Endometrium (tissue), 2 donors: ENCODE results near the gene PCNT.
"Not testable (repeated sequence)": the region's sequence is repeated elsewhere in the genome, so short reads cannot be mapped to it uniquely, and the experiment has no call there.

Source experiments
- FAIRE-seq: peaks from 2 replicates; lab custom pipeline; 2012; peaks lifted over from hg19 to GRCh38; lab: Jason Lieb, UNC
- donor health status: control.
- donor health status: control.

Gene PCNT

DNA sequence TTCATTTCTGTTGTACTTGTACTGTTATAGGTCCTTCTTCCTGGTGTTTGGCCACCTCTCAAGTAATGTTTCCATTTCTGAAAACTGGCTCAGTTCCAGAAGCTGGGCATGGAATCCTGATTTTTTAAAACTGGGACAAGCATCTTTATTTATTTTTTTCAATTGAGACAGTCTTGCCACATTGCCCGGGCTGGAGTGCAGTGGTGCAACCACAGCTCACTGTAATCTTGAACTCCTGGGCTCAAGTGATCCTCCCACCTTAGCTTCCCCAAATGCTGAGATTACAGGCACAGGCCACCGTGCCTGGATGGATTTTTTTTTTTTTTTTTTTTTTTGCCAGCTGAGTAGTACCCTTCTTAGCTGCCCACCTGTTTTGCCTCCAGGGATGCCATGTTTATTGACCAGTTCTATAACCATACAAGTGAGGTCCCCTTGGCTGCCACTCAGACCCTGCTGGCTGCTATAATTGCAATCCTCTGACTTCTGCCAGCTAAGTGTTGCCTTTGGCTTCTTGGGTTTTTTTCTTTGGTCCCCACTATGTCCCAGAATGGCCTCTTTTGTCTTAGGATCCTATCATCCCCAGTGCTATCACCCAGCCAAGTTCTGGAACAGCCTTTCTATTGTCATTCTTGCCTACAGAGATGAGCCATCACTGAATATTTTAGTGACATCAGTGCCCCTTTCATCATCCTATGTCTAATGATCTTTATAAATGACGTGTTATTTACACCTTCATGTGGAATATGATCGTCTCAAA, 130.9 kb downstream of the PCNT start:
- FAIRE-seq, result no peak

DNA sequence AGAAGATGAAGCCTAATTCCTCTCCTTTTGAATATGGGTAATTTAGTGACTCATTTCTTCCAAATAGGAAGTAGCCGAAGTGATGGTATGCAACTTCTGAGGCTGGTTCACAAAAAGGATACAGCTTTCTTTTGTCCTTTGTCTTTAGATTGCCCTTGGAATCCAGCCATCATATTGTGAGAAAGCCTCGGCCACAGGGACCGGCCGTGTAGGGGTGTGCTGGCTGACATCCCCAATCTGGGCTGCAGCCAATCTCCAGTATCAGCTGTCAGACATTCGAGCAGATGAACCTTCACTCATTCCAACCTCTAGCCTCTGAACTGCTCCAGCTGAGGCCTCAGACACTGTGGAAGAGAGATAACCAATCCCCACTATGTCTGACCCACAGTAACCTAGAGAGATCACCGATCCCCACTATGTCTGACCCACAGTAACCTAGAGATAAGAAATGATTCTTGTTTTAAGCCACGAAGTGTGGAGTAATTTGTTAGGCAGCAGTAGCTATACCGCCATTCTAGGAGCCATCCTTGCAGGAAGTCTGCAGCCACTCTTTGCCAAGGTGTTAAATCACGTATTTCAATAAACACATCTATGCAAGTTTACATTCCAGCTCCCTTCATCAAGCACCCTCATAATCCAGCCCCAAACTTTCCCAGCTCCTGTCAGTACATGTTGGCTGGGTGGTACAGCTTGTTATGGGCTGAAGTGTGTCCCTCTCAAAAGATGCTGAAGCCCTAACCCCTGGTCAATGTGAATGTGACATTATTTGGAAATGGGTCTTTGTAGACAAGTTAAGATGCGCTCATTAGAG, 131.8 kb downstream of the PCNT start:
- no peak for FAIRE-seq

DNA sequence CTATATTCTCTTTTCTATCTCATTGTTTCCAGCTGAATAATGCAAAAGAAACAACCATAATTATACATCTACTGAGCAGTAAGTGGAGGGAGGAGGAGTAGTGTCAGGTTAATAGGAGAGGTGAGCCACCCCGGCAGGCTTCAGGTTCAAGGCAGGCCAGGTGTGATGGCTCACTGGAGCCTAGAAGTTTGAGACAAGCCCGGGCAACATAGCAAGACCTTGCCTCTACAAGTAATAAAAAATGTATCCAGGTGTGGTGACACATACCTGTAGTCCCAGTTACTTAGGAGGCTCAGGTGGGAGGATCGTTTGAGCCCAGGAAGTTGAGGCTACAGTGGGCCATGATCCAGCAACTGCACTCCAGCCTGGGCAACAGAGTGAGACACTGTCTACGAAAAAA, 132.8 kb downstream of the PCNT start:
- no peak for FAIRE-seq

DNA sequence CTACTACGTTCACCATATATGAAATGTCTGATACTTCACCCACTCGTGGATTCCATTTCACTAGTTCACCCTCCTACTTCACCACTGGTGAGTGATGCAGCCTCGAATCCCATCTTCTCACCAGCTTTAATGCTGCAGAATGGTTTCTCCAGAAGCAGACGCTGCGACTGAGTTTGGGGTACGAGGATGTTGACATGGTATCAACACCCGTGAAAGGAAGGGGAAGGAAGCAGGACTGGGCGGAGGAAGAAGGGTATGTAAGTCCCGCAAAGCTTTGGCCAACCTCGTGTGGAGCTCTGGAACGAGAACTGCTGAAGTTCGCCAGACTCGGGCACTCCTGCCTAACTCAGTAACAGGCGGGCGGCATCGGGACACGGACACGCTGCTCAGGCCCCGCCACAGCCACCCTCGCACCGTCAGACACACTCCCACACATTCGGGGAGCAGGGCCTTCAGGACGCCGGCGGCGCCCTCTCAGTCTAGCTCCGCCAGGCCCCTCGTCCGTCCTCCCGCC, 133.9 kb downstream of the PCNT start:
- no peak for FAIRE-seq

DNA sequence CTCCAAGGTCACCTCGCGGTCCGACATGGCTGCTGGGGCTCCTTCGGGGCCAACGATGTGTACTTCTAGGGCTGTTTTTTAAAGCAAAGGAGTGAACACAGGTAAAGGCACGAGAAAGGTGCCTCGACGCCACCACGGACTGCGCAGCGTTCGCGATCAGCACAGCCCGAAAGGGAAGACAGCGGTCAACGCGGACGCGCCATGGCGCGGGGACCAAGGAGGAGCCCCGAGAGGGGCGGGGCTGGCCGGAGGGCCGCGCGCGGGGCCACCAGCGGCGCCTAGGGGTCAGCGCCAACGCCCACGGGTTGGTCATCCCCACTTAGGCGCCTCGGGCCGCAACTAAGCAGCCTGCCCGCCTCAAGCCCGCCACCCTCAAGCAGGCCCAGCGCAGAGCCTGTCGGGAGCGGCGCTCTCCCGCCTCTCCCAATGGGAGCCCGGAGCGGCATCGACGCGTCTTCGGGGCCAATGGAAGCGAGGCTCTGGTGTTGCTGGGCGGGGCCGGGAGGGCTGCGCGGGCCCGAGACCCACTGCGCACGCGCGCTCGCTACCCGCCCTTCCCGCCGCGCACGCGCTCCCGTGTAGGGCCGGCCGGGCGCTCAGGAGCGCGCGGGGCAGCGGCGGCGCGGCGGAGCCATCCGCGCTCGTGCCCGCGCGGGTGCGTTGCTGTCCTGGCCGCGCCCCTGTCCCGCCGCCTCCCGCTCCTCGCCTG, 134.5 kb downstream of the PCNT start, which contains the start of gene DIP2A:
DIP2A (plus strand) TSS at position 577 of the 709 bp plus-strand sequence. CDS start 241 bp downstream, outside the sequence.
- FAIRE-seq, result no peak

DNA sequence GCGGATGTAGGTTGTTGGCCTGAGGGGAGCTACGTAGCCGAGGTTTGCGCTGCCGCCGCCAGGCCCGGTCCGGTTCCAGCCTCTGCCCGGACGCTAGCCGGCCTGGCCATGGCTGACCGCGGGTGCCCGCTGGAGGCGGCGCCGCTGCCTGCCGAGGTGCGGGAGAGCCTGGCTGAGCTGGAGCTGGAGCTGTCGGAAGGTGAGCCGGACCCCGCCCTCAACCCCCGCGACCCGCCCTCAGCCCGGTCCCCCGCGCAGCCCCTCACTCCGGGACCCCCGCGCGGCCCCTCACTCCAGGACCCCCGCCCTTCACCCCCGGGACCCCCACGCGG, 135.0 kb downstream of the PCNT start:
- no peak for FAIRE-seq

DNA sequence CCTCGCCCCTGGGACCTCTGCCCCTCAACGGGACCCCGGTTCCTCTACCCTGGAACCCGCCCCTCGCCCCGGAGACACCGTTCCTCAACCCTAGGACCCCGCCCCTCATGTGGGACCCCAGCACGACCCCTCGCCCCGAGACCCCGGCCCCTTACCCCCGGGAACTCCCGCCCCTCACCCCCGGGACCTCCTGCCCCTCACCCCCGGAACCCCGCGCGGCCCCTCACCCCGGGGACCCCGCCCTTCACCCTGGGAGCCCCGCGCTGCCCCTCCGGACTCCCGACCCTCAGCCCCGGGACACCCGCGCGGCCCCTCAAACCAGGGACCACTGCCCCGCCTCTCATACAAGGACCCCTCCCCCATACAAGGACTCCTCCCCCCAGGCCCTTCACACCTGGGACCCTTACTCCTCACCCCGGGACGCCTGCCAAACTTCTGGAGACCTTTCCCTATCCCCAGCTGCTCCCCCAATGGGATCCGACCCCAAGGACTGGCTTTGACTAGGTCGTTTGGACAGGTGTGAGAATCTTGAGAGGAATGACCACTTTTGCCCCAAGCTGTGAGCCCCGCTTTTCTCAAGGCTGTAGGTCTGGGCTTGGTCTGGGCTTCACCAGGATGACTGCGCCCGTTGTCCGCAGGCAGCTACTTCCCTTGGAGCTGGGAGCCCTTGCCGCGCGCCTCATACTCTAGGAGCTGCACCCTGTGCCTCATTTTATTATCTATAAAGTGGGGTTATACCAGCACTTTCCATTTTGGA, 135.6 kb downstream of the PCNT start:
- no peak for FAIRE-seq

DNA sequence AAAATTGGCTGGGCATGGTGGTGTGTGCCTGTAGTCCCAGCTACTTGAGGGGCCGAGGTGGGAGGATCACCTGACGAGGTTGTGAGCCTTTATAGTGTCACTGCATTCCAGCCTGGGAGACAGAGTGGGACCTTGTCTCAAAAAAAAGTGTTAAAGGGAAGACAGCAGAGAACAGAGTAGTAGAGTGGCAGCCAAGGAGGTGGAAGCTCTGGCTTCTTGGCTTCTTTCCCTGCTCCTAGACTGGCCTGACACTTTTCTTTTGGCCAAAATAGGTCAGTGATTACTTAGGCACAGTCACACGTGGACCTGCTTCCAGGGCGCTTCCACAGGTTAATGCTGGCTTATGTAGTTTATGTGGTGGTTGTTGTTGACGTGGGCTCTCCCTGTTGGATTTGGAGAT, 138.0 kb downstream of the PCNT start:
- no peak for FAIRE-seq

DNA sequence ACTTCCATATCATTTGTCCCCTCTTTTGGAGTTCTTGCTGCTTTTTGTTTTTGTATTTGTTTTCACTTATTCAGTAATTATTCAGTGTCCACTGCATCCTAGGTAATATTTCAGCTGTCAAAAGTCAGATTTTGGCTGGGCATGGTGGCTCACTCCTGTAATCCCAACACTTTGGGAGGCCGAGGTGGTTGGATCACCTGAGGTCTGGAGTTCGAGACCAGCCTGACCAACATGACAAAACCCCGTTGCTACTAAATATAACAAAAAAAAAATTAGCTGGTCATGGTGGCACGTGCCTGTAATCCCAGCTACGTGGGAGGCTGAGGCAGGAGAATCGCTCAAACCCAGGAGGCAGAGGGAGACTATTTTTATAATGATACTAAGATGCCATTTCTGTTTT, 141.2 kb downstream of the PCNT start:
- not testable (repeated sequence) for FAIRE-seq

DNA sequence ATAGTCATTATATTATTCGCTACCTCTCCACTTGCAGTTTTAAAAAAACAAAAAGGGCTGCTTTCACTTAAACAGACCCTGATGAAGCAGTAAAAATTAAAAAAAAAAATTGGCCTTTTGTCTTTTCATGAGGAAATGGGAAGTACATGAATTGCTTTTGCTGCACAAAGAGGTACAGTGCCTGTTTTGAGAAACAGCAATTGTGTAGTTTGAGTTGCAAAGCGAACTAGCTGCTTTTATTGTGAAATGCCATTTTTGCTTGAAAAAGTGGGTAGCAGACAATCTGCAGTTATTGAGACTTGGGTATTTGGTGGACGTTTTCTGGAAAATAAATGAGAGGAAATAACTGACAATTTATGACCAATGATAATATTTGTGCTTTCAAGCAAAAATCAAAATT, 141.7 kb downstream of the PCNT start:
- no peak for FAIRE-seq

DNA sequence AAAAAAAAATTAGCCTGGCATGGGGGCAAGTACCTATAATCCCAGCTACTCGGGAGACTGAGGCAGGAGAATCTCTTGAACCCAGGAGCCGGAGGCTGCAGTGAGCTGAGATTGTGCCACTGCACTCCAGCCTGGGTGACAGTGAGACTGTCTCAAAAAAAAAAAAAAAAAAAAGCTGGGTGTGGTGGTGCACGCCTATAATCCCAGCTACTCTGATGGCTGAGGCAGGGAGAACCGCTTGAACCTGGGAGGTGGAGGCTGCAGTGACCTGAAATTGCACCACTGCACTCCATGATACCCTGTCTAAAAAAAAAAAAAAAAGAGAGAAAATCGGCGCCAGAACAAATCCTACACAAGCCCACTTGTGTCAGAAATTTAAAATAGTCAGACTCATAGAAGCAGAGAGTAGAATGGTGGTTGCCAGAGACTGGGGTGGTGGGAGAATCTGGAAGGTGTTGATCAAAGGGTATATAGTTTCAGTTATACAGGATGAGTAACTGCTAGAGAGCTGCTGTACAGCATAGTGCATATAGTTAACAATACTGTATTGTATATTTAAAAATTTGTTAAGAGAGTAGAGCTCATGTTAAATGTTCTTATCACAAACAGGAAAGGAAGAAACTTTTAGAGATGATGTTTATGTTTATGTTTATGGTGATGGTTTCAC, 144.3 kb downstream of the PCNT start:
- no peak for FAIRE-seq

DNA sequence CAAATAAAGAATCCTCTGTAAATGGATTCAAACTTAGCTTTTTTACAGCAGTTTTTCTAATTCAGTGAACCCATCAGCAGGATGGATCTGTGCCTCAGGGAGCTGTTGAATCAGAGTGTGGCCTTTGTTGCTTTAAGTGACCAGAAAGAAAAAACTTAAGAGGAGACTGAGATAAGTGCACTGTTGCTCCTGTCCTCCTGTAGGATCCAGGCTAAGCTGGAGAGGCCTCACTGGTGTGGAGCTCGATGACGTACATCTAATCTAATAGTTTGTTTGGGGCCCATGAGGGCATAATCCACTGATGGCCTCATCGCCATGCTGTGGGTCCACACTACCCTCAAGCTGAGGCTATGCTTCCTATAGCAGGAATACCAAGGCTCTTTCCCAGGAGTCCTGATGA, 145.3 kb downstream of the PCNT start:
- no peak for FAIRE-seq

DNA sequence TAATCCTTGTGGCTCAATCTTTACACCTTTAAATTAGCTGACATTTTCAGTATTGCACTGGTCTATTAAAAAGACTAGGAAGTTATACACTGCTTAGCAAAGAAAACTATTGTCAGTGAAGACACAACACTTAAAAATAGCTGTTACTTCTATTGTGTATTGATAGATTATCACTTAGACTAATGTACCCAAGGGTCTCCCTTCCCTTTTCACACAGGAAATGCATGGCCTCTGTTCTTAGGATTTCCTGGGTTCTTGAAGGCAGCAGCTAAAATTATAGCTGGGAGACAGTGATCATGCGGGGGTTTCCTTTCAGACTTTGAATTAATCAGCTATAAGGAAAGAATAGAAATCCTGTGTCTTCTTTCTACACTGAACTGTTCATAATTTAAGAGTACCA, 147.6 kb downstream of the PCNT start:
- no peak for FAIRE-seq

DNA sequence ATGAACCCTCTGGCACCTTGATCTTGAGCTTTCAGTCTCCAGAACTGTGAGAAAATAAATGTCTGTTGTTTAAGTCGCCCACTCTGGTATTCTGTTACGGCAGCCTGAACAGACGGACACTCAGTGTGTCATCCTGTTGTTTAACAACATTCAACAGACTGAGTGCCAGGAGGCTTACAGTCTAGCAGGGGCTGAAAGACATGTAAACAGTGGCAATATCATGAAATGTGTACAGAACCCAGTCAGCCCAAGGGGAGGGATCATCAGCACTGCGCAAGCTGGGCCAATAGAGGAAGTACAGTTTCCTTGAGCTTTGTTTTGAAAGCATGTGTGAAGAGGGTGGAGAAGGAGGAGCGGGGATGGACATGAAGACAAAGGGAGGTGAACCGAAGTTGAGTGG, 148.3 kb downstream of the PCNT start:
- no peak for FAIRE-seq

DNA sequence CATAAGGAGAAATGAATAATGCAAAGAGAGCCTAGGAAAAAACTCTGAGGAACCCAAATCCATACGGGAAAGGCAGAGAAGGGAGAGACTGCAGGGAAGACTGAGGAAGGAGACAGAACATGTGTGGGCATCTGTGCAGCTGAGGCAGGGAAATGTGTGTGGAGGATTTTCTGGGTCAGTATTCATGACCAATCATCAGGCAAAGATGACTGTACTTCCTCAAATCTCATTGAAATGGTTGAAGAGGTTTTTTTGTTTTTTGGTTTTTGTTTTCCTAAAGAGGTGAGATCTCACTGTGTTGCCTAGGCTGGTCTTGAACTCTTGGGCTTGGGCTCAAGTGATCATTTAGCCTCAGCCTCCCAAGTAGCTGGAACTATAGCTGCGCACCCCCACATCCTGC, 150.4 kb downstream of the PCNT start:
- no peak for FAIRE-seq

DNA sequence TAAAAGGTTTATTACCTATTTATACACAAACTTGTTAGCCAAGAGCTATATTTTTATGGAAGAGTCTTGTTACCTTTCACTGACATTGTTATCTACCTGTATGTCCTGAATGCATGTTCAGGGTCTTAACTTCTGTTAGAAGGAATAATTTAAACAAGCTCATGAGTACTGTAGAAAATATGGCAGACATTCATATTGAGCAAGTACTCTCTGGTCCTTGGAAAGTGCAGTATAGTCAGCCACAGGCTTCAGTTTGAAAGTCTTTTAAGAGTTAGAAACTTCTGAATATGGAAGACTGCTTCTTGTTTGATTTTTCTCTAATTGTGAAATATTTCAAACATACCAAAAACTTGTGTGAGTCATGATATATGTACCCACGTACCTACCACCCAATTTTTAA, 151.3 kb downstream of the PCNT start:
- FAIRE-seq, result no peak

DNA sequence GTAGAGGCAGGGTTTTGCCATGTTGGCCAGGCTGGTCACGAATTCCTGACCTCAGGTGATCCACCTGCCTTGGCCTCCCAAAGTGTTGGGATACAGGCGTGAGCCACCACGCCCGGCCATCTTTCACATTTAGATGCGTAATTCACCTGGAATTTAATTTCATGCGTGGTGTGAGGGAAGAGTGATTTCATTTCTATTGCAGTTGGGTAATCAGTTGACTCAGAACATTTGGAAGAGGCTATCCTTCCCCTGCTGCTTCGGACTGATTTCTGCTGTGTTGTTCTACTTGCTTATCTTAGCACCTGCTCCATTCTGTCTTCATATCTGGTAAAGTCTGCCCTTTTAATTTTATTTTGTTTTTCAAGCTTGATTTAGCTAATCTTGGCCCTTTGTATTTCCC, 153.8 kb downstream of the PCNT start:
- no peak for FAIRE-seq

DNA sequence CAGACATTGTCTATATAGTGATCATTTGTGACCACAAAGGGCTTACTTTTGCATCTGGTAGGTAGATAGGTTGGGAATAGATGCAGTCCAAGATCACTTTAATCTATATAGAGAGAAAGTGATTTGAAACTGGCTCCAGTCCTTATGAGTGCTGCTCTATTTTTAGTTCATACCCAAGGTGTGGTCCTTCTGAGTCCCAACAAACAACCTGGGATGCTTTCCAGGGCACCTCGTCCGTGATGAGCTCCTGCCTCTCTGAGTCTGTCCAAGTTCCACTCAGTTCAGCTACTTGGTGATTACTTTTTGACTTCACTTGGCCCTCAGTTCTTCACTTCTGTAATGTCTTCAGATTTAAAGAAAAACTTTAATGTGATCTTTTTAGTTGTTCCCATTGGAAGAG, 155.0 kb downstream of the PCNT start:
- FAIRE-seq, result no peak

DNA sequence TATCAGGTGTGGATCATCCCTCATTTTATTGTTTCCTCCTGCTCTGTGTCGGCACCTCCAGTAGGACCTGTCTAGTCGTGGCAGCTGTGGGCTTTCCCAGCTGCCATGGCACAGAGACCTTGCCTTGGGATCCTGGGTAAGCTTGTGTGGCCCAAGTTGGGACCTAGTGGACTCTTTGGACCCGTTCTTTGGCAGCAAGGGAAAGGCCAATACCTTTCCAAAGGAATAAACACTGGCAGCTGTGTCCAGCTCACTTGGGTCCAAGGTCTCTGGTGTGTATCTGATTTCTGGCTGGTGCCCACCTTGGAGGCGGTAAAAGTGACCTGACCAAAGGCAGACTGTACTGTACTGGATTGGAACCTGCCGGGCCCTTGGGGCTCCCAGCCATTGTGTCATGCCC, 156.5 kb downstream of the PCNT start:
- no peak for FAIRE-seq

DNA sequence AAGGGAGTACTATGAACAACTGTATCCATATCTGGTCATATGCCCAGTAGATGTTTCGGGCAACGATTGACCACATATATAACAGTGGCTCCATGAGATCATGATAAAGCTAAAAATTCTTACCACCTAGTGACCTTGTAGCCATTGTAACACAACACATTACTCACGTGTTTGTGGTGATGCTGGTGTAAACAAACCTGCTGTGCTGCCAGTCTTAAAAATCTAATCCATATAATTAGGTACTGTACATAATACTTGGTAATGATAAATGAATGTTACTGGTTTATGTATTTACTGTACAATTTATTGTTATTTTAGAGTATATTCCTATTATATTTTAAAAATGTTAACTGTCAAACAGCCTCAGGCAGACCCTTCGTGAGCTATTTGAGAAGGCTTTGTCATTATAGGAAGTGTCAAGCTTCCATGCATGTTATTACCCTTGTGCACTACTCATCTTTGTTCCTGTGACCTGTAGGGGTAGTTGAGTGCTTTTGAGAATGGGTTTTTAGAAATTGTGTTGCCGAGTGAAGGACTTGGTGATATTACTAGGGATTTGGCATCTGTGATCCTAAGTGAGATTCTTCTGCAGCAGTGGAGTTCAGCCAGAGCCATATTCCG, 158.4 kb downstream of the PCNT start:
- no peak for FAIRE-seq

DNA sequence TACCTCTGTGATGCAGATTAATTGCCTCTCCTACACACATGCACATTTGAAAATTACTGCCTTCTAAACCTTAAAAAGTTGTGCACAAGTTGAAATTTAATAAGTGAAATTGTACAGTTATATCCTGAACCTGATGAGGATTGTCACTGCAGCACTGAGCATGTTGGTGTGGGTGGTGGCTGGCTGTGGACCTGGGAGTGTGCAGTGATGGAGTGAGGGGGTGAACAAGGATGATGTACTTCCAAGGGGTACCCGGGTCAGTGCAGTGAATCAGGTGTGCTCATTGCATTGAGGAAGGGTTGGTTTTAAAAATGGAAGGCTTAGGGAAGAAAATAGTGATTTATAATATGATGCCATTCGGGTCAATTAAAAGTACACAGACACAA, 158.9 kb downstream of the PCNT start:
- no peak for FAIRE-seq
